Endodermal cell (in vitro differentiated cells): Measurements from ENCODE around the gene ACO2. TPM values are rescaled to one million over a fixed set of nuclear protein-coding genes. Genes with fewer than 3 reads are reported as not detected.
A peak's percentile ranks its signal among the peaks of the same experiment; 100 is the strongest.

Experiments
- DNase-seq: peaks from one replicate; pipeline ENCODE4 v3.0.0-alpha.2; 2017
- H3K27ac ChIP-seq: 2 replicates; pipeline ENCODE4 v1.5.1; 2013; ENCODE audit warnings: mild to moderate bottlenecking, low read depth, low read length, moderate library complexity
- H3K27me3 ChIP-seq: 2 replicates; pipeline ENCODE4 v1.6.1; 2013; ENCODE audit warnings: mild to moderate bottlenecking, low read length, moderate library complexity; ENCODE audit not compliant: insufficient read depth, control insufficient read depth, poor library complexity, severe bottlenecking
- H3K36me3 ChIP-seq: 2 replicates; pipeline ENCODE4 v1.7.0; 2013; ENCODE audit warnings: mild to moderate bottlenecking, low read length, moderate library complexity; ENCODE audit not compliant: control insufficient read depth, insufficient read depth
- H3K4me1 ChIP-seq: one replicate; pipeline ENCODE4 v1.7.0; 2013; ENCODE audit warnings: low read length; ENCODE audit not compliant: control insufficient read depth, insufficient read depth
- H3K4me3 ChIP-seq: 2 replicates; pipeline ENCODE4 v1.5.1; 2013; ENCODE audit warnings: mild to moderate bottlenecking, low read length, moderate library complexity
- H3K9ac ChIP-seq: 2 replicates; pipeline ENCODE4 v1.6.1; 2013; ENCODE audit warnings: mild to moderate bottlenecking, low read length, moderate library complexity; ENCODE audit not compliant: poor library complexity, severe bottlenecking; ENCODE audit errors: extremely low read depth
- H3K9me3 ChIP-seq: 2 replicates; pipeline ENCODE4 v1.6.1; 2013; ENCODE audit warnings: mild to moderate bottlenecking, low read length, moderate library complexity; ENCODE audit not compliant: control insufficient read depth
- H3K27ac Mint-ChIP-seq: 2 replicates; pipeline ENCODE4 v1.8.0; 2020; ENCODE audit warnings: mixed read lengths
- H3K27me3 Mint-ChIP-seq: 2 replicates; pipeline ENCODE4 v1.8.0; 2021; ENCODE audit warnings: mild to moderate bottlenecking, mixed read lengths; ENCODE audit not compliant: insufficient read depth
- H3K36me3 Mint-ChIP-seq: 2 replicates; pipeline ENCODE4 v1.8.0; 2020; ENCODE audit warnings: low read depth, mixed read lengths
- H3K4me1 Mint-ChIP-seq: 2 replicates; pipeline ENCODE4 v1.8.0; 2020; ENCODE audit warnings: mixed read lengths
- H3K4me3 Mint-ChIP-seq: 2 replicates; pipeline ENCODE4 v1.8.0; 2020; ENCODE audit warnings: mild to moderate bottlenecking, moderate library complexity, mixed read lengths
- H3K9me3 Mint-ChIP-seq: 2 replicates; pipeline ENCODE4 v1.8.0; 2020; ENCODE audit warnings: mild to moderate bottlenecking, mixed read lengths
- WGBS, 2 experiments: methylation state at CpG; one replicate each; pipeline versions ENCODE4 v1.1.5 to v1.1.7; 2013; ENCODE audit warnings: missing lambda C conversion rate in 2 of 2, mixed read lengths in 1 of 2; ENCODE audit not compliant: insufficient coverage in 1 of 2, insufficient read length in 1 of 2; 5-methylcytosine and 5-hydroxymethylcytosine counted together
- total RNA-seq, 2 donors: library from RNA; stranded (reverse); fragmentation: NEBNext Ultra II Directional in 1 of 2; extraction: Animal tissue kit (Norgen Biotek cat#: 25700) in 1 of 2; gene quantifications; 2 replicates in 1 of 2; 3 replicates in 1 of 2; pipeline ENCODE4 v1.2.1, GENCODE V29; 2021
- TF ChIP-seq, protein P1 (sequence below): fragments of 200-600 bp; sonication (generic); conservative IDR thresholded peaks from 2 replicates; pipeline ENCODE4 v1.5.0; 2021; ENCODE audit warnings: antibody characterized with exemption, mild to moderate bottlenecking

Gene ACO2
- total RNA-seq, 2 donors from 2014 or later = 69.0 to 82.3 TPM

DNA sequence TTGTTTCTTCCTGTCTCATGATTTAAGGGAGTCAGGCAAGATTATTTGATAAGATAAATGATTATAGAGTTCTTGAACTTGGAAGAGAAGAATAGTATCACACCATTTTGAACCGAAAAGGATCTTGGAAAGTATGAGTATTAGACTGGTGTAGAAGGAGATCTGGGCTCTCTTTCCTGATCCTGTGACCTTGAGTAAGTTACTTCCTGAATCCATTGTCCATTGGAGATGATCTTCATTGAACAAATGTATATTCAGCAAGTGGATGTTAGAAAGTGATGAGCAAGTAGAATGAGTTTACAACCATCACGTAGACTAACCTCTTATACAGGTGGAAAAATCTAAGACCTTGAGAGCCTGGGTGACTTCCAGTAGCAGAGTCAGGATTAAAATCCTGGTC, 2.0 kb downstream of the ACO2 start:
- Histone ChIP-seq H3K9me3 (no peaks in the 10 kb centered on the region), H3K36me3 (peaks cover 25% of the 10 kb centered on the region), H3K9ac (no peak overlapping the region), H3K27ac (no peak overlapping the region), H3K27me3 (no peaks in the 10 kb centered on the region), H3K4me3 (no peak overlapping the region), H3K4me1 (peaks cover 10% of the 10 kb centered on the region)
- TF ChIP-seq, protein P1, sequence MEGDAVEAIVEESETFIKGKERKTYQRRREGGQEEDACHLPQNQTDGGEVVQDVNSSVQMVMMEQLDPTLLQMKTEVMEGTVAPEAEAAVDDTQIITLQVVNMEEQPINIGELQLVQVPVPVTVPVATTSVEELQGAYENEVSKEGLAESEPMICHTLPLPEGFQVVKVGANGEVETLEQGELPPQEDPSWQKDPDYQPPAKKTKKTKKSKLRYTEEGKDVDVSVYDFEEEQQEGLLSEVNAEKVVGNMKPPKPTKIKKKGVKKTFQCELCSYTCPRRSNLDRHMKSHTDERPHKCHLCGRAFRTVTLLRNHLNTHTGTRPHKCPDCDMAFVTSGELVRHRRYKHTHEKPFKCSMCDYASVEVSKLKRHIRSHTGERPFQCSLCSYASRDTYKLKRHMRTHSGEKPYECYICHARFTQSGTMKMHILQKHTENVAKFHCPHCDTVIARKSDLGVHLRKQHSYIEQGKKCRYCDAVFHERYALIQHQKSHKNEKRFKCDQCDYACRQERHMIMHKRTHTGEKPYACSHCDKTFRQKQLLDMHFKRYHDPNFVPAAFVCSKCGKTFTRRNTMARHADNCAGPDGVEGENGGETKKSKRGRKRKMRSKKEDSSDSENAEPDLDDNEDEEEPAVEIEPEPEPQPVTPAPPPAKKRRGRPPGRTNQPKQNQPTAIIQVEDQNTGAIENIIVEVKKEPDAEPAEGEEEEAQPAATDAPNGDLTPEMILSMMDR = no peak
- Mint-ChIP-seq H3K27ac (no peak overlapping the region), H3K4me3 (peak overlapping the region; percentile 90), H3K9me3 (no peaks in the 10 kb centered on the region), H3K4me1 (peaks cover 13% of the 10 kb centered on the region), H3K36me3 (peaks cover 22% of the 10 kb centered on the region), H3K27me3 (no peaks in the 10 kb centered on the region)
- 86 to 95% methylated on average over 2 of the region's 2 CpGs for whole genome bisulfite sequencing, 2 experiments
- DNase-seq = no peak

DNA sequence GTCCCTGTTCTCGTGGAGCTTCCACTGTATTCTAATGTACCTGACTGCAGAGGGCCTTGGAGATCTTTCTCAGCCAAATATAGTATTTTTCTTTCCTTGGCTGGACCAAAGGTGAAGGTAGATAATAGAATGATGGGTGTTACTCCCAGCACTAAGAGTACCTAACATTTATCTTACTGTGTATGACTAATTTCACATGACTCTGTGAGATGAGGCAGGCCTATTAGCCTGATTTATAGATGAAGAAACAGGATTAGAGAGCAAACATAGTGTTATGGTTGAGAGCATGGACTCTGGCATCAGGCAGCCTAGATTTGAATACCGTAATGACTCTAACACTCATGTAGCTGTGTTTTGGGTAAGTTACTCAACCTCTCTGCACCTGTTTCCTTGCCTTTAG, 2.7 kb downstream of the ACO2 start:
- Mint-ChIP-seq H3K27me3 (no peaks in the 10 kb centered on the region), H3K36me3 (peaks cover 16% of the 10 kb centered on the region), H3K4me1 (peaks cover 13% of the 10 kb centered on the region), H3K27ac (no peak overlapping the region), H3K4me3 (no peak overlapping the region), H3K9me3 (no peaks in the 10 kb centered on the region)
- H3K36me3 ChIP-seq = peaks cover 18% of the 10 kb centered on the region
- no peak for DNase-seq
- H3K4me3 ChIP-seq = no peak overlapping the region
- 86% methylated on average over 1 of the region's 2 CpGs for WGBS, 2 experiments
- H3K9me3 ChIP-seq = no peaks in the 10 kb centered on the region
- TF ChIP-seq, protein P1 = no peak
- H3K27ac ChIP-seq = no peak overlapping the region
- H3K4me1 ChIP-seq = peaks cover 10% of the 10 kb centered on the region
- H3K9ac ChIP-seq = no peak overlapping the region
- no peaks in the 10 kb centered on the region for H3K27me3 ChIP-seq

DNA sequence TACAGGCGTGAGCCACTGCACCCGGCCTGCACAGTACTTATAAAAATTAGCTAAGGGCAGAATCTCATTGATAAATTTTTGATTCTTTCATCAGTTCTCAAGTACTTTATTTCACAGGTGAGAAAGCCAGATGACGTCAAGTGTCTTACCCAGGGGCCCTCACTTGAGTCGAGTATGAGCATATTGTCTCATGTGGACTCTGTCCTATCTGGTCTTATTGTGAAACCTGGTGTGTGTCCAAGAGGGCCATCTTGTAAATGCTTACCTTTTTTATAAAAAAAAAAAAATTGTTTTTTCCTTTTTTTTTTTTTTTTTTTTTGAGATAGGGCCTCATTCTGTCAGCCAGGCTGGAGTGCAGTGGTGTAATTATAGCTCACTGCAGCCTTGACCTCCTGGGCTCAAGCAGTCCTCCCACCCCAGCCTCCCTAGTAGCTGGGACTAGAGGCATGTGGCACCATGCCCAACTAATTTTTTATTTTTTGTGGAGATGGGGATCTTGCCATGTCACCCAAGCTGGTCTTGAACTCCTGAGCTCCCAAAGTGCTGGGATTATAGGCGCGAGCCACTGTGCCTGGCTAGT, 6.0 kb downstream of the ACO2 start:
- H3K36me3 ChIP-seq = peaks cover 5% of the 10 kb centered on the region
- H3K27ac ChIP-seq = no peak overlapping the region
- Mint-ChIP-seq H3K27ac (no peak overlapping the region), H3K9me3 (no peaks in the 10 kb centered on the region), H3K4me1 (peaks cover under 1% of the 10 kb centered on the region), H3K36me3 (no peaks in the 10 kb centered on the region), H3K4me3 (no peak overlapping the region), H3K27me3 (no peaks in the 10 kb centered on the region)
- 89 to 92% methylated on average over 6 of the region's 6 CpGs for WGBS, 2 experiments
- no peak for DNase-seq
- peaks cover 2% of the 10 kb centered on the region for H3K4me1 ChIP-seq
- TF ChIP-seq, protein P1 = no peak
- no peaks in the 10 kb centered on the region for H3K9me3 ChIP-seq
- H3K4me3 ChIP-seq = no peak overlapping the region
- no peak overlapping the region for H3K9ac ChIP-seq
- no peaks in the 10 kb centered on the region for H3K27me3 ChIP-seq
